HG03521 (cell line): ENCODE measurements around the gene TYW5.
"Not testable (repeated sequence)": the region's sequence is repeated elsewhere in the genome, so short reads cannot be mapped to it uniquely, and the experiment has no call there.

Experiments used
- ATAC-seq: cut with Tn5 transposase; IDR thresholded peaks from one replicate; pipeline ENCODE4 v1.9.1; 2021; ENCODE audit warnings: mild to moderate bottlenecking, moderate library complexity; ENCODE audit not compliant: unreplicated experiment

TYW5 gene

DNA sequence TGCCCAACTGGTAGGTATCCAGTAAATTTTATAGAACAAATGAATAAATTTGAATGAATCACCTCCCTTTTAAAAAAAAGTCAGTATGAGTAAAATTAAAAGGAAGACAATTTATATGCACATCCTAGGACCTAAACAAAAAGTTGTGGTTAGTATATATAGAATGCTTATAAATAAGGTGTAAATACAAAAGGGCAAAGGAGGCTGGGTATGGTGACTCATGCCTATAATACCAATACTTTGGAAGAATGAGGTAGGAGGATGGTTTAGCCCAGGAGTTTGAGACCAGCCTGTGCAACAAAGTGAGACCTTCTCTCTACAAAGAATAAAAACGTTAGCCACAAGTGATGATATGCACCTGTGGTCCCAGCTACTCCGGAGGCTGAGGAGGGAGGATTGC lies 31.4 kb downstream of the TYW5 start:
- no peak for ATAC-seq

DNA sequence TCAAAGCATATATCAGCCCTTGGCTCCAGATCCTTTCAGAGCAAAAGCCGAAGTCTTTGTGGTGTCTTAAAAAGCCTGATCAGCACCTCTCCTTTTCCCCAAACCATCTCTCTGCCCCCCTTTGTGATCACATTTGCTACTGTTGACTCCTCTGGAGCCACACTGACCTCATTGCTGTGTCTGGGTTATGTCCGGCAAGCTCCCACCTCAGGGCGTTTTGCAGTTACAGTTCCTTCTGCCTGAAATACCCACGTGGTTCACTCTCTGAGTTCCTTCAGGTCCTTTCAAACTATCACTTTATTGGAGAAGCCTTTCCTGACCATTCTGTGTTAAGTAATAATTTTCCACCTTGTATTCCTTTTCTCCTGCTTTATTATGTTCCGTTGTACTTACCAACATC lies 32.4 kb downstream of the TYW5 start:
- no peak for ATAC-seq

DNA sequence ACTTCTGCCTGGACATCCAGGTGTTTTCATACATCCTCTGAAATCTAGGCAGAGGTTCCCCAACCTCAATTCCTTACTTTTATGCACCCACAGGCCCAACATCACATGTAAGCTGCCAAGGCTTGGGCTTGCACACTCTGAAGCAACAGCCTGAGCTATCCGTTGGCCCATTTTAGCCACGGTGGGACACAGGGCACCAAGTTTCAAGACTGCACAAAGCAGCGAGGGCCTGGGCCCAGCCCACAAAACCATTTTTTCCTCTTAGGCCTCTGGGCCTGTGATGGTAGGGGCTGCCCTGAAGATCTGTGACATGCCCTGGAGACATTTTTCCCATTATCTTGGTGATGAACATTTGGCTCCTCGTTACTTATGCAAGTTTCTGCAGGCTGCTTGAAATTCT lies 38.3 kb downstream of the TYW5 start:
- no peak for ATAC-seq

DNA sequence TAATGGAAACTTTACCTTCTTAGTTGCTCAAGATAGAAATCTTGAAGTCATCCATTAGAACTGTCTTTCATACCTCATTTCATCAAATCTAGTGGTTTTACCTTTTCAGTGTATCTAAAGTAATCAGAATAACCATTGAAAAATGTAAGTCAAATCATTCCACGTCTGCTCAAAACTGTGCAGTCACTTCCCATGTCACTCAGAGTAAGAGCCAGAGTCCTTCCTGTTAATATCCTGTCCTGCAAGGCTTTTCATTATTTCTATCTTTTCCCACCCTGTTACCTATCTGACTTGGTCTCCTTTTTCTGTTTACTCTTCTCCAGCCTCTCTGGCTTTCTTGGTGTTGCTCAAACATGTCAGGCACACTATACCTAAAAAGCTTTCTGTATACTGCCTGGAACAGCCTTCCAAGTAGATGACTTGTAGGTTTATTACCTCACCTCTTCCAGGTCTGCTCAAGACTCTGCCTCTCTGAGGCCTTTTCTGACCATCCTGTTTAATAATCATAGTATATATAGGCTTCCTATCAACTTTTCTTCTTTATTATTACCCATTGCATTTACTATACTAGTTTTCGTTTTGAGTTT lies 40.8 kb downstream of the TYW5 start:
- no peak for ATAC-seq

DNA sequence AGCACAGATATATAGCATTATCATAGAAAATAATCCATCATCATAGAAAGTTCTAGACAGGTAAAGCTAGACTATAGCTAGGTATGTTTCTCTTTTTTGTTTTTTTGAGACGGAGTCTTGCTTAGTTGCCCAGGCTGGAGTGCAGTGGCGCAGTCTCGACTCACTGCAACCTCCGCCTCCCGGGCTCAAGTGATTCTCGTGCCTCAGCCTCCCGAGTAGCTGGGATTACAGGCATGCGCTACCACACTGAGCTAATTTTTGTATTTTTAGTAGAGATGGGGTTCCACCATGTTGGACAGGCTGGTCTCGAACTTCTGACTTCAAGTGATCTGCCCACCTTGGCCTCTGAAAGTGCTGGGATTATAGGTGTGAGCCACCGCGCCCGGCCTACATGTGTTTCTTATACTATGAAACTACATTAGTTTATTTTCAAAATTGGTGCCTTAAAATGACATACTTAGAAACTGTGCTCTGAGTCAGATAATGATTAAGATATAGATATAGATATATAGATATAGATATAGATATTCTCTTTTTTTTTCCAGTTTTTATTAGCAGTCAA lies 42.7 kb downstream of the TYW5 start:
- ATAC-seq: not testable (repeated sequence)

DNA sequence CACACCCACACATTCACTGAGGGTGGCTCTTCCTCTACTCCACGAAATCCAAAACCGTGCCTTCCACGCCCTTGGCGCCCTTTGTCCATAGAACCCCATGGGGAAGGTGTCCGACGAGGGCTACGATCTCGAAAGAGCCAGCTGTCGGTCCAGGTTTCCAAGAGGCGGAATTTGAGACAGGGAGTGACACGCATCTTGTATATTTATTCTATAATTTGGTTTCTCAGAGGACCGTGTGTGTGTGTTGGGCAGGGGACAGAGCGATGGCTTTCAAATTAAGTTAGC lies 43.5 kb downstream of the TYW5 start:
- no peak for ATAC-seq

DNA sequence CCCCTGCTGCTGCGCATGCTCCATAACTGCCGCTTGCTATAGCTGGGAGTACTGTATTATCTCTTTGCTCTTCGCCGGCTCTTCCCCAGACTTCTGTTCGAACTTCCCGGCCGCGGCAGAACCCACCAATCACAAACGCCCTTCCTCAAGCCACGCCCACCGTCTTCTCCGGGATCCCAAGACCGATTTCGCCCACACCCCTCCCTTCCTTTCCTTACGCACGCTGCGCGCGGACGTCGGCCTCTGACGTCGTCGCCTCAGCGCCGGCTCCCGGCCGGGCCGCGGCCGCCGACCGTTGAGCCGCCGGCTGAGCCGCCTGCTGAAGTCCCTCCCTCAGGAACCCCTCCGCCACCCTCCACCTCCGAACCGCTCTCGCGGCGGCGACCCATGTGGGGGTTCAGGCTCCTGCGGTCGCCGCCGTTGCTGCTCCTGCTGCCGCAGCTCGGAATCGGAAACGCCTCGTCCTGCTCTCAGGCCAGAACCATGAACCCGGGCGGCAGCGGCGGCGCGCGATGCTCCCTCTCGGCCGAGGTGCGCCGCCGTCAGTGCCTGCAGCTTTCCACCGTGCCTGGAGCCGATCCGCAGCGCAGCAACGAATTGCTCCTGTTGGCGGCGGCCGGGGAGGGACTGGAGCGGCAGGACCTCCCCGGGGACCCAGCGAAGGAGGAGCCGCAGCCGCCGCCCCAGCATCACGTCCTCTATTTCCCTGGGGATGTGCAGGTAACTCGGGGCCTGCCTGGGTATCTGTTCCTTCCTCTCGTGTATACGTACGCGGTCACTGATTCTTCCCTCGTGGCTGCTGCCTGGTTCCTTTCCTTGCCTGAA lies 44.0 kb downstream of the TYW5 start, which contains the start of gene C2orf69:
Gene C2orf69 (plus strand): TSS at position 242 of the 825 bp plus-strand sequence. CDS start 146 bp downstream, at position 388.
- peak; percentile 92 for ATAC-seq

DNA sequence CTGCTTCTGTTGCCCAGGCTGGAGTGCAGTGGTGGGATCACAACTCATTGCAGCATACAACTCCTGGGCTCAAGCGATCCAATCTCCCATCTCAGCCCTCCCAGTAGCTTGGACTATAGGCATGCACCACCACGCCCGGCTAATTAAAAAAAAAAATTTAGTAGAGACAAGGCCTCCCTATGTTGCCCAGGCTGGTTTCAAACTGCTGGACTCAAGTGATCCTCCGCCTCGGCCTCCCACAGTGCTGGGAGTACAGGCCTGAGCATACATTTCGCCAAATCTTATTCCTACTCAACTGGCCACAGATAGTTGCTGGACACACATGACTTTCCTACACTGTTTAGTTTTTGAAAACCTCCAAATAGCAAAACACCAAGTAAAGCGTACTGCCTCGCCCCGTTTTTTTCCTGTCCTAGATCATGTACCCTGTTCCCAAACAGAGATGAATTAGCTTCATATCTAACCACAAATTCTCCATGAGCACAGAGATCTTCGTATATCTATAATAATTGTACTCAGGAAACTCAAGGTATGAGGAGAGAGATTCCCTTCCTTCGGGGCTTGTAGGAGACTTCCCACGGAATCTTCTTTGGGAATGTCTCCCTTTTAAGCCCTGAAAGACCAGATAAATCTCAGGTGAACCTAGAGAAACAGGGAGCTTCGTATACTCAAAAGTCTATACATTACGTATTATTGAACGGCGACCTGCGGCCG lies 44.8 kb downstream of the TYW5 start:
- no peak for ATAC-seq

DNA sequence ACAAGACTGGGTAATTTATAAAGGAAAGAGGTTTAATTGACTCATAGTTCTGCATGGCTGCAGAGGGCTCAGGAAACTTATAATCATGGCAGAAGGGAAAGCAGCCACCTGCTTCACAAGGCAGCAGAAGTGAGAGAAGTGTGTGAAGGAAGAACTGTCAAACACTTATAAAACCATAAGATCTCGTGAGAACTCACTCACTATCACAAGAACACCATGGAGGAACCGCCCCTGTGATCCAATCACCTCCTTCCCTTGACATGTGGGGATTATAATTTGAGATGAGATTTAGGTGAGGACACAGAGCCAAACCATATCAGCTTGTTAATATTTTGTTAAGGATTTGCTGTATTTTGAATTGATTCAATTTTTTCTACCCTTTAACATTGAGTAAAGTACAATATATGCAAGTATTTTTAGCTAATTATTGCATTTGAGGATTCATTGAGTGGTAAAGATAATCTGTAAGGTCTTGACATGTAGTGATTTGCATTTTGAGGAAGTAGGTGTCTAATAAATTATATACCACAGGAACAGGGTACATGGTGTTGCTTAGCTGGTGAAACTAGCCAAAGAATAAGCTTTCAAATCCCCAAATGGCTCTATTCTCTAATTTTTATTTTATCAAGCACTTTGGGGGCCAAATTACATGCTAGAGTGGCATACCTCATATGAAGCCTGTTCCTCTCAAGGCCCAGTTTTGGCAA lies 48.1 kb downstream of the TYW5 start:
- ATAC-seq: no peak

DNA sequence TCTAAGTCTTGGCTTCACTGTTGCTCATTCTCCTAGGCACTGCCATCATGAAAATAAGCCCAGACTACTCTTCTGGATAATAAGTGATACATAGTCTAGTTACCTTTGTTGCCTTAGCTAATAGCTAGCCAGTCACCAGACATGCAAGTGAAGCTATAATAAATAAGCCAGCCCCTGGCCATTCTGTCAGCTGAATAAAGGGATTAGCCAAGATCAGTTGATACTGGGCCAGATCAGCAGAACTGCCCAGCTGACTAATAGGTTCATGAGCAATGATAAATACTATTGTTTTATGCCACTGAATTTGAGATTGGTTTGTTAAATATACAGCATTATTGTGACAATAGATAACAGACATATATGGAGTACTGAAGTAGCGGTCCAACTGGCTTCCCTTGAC lies 52.2 kb downstream of the TYW5 start:
- ATAC-seq: no peak

DNA sequence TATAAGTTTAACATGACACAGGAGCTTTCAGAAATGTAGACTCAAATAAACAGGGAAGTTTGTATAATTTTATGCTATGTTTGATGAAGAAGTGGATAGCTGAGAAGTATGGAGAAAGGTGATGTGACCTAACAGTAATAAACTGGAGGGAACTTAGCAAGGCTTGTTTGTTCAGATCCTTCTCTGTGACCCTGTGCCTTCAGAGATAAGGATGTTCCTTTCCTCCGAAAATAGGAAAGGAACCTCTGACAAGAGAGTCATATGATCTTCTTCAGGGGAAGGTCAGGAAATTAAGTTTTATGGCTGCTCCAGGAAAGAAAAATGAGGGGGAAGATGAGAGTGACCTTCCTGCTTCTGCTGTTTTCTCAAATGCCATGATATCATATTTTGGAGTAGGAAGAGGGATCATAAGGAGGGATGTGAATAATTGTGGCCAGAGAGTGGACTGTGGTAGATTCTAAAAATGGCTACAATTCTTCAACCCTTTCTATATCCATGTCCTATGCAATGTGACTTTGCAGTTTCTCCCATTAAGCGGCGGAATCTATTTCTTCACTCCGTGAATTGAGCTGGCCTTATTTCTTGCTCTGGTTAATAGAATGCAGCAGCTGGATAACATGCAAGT lies 52.7 kb downstream of the TYW5 start:
- ATAC-seq: no peak

DNA sequence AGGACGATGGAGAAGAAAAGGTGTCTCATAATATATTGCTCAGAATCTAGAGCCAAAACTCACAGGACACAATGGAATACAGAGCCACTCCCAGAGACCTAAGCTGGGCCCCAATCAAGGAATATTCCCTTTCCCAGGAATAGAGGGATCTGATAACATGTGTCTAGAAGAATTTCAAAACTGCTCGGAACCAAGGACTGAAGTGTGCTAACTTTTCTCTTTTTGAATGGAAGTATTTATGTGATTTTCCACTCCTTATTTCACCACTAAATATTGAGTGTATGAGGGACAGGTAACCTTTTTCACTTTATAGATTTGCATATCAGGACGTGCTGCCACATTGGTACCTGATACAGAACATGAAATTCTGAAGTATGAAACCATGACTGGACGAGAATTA lies 53.3 kb downstream of the TYW5 start:
- ATAC-seq: no peak

DNA sequence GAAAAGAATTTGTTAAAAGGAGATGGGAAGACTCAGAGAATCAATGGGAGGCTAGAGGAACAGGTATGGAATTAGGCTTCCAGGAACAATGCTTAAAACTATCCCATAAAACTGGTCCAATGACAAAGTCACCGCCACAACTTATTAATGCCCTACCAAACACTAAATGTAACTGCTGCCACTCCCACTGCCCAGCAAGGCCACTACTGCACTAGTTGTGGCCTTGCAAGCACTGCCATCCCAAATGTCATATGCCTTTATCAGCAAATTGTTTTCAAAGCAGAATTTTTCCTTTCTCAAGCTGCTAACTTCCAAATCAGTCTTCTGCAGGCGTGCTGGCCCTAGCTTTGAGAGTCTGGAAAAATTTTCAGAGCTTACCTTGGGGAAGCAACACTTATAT lies 58.7 kb downstream of the TYW5 start:
- ATAC-seq: no peak

DNA sequence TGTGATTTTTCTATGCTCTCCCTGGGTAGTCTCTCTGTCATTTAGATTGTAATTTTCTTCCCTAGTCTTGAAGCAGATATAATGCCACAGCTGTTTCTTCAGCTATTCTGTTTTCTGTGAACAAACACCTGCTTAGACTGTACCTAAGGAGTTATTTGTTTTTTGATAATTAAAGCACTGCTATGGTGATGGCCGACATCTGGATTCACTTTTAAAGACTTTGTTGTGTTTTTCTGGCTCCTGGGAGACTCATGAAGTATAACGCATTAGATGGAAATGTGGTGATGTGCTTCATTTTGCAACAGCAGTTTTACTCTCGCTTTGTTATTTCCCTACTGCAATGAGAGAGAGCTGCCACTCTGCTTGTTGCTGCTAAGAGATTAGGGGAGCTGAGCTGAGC lies 59.9 kb downstream of the TYW5 start:
- no peak for ATAC-seq

DNA sequence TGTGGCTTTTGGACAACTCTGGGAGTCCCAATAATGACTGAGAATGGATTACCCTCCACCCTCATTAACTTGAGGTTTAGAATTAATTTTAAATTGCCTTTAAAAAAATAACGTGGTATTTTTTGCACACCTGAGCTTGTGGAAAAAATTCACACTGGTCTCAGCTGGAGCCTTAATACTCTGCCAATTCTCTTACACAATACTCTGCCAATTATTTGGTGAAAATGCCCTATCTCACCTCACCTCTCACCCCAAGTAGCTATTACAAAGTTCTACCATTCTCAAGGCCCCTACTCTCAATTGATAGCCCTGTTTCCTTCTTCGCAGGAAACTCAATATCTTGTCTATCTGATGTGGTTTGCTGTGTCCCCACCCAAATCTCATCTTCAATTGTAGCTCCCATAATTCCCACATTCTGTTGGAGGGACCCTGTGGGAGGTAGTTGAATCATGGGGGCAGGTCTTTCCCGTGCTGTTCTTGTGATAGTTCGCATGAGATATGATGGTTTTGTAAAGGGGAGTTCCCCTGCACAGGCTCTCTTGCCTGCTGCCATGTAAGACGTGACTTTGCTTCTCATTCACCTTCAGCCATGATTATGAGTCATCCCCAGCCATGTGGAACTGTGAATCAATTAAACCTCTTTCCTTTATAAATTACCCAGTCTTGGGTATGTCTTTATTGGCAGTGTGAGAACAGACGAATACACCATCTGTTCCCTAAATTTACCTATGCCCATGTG lies 71.6 kb downstream of the TYW5 start:
- no peak for ATAC-seq

DNA sequence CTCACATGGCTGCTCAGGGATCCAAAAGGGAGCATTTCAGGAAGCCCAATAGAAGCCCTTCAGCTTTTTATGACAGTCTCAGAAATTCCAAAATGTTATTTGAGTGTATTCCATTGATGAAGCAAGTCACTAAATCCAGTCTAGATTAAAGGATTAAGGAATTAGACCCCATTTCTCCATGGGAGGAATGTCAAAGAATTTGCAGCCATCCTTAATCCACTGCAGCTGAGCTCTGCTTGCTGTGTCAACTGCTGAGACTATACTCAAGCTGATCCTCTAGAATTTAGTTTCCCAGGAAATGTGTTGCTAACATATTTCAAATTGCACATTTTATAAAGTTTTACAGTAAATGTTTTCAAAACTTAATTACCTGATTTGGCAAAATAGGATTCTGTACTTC lies 72.6 kb downstream of the TYW5 start:
- no peak for ATAC-seq
